SU-DHL-6 (cell line): ENCODE data around the gene MRTFB.

Experiments
- H2AFZ ChIP-seq: fragments of 200-600 bp; sonication (generic); 2 replicates; pipeline ENCODE4 v1.6.1; 2014; ENCODE audit warnings: low read depth, mild to moderate bottlenecking, moderate library complexity, mixed read lengths, antibody characterized with exemption, low read length; ENCODE audit not compliant: severe bottlenecking
- H3F3A ChIP-seq: fragments of 200-600 bp; shearing (Covaris generic); 2 replicates; pipeline ENCODE4 v1.6.0; 2016; ENCODE audit warnings: antibody characterized with exemption, mild to moderate bottlenecking; ENCODE audit not compliant: insufficient read depth
- H3K27ac ChIP-seq: fragments of 200-600 bp; sonication (generic); 2 replicates; pipeline ENCODE4 v1.5.1; 2016; ENCODE audit warnings: low read depth, mild to moderate bottlenecking, low read length, moderate library complexity, mixed read lengths
- H3K27me3 ChIP-seq: fragments of 200-600 bp; sonication (generic), shearing (Covaris generic); 2 replicates; pipeline ENCODE4 v1.6.0; 2014; ENCODE audit warnings: mild to moderate bottlenecking, low read length
- H3K36me3 ChIP-seq: fragments of 200-600 bp; sonication (generic); 2 replicates; pipeline ENCODE4 v1.6.1; 2014; ENCODE audit warnings: mild to moderate bottlenecking, low read length, mixed read lengths
- H3K4me2 ChIP-seq: fragments of 300-600, 200-600 bp; shearing (Covaris generic), sonication (generic); 2 replicates; pipeline ENCODE4 v1.6.0; 2014; ENCODE audit warnings: low read length, low read depth, mild to moderate bottlenecking; ENCODE audit not compliant: poor library complexity, severe bottlenecking
- H3K4me3 ChIP-seq: fragments of 200-600 bp; sonication (generic); 2 replicates; pipeline ENCODE4 v1.5.1; 2014; ENCODE audit warnings: antibody characterized with exemption, low read length, mild to moderate bottlenecking, mixed read lengths; ENCODE audit not compliant: insufficient read depth, poor library complexity, severe bottlenecking
- H3K79me2 ChIP-seq: fragments of 200-600 bp; sonication (generic); 2 replicates; pipeline ENCODE4 v1.6.1; 2014; ENCODE audit warnings: mild to moderate bottlenecking, low read length, moderate library complexity; ENCODE audit not compliant: insufficient read depth
- H3K9ac ChIP-seq: fragments of 200-600 bp; sonication (generic); 2 replicates; pipeline ENCODE4 v1.7.0; 2014; ENCODE audit warnings: mild to moderate bottlenecking, low read length
- H3K9me2 ChIP-seq: fragments of 200-600 bp; sonication (generic); replicated peaks from 2 replicates; pipeline ENCODE4 v1.6.1; 2014; ENCODE audit warnings: low read length; ENCODE audit not compliant: insufficient read depth
- H3K9me3 ChIP-seq: fragments of 200-600 bp; sonication (generic); 2 replicates; pipeline ENCODE4 v1.6.1; 2014; ENCODE audit warnings: low read length, mixed read lengths; ENCODE audit not compliant: insufficient read depth
- H4K20me1 ChIP-seq: fragments of 200-600 bp; sonication (generic); 2 replicates; pipeline ENCODE4 v1.6.1; 2014; ENCODE audit warnings: low read depth, mild to moderate bottlenecking, antibody characterized with exemption, low read length, moderate library complexity, mixed read lengths
- CTCF ChIP-seq: fragments of 200-600 bp; sonication (generic); IDR thresholded peaks from one replicate; pipeline ENCODE4 v1.5.1; 2017; ENCODE audit warnings: antibody characterized with exemption, mild to moderate bottlenecking, low read length, moderate library complexity; ENCODE audit not compliant: insufficient read depth, poor library complexity, severe bottlenecking
- EZH2phosphoT487 ChIP-seq: fragments of 200-600 bp; sonication (generic), shearing (Covaris generic); conservative IDR thresholded peaks from 2 replicates; pipeline ENCODE4 v1.6.1; 2018; ENCODE audit warnings: mild to moderate bottlenecking, antibody characterized with exemption, low read length, moderate library complexity, mixed read lengths

The MRTFB gene

GRCh38 chr16:14264327-14264943 lies 193.3 kb downstream of the MRTFB start:
- H3K79me2 ChIP-seq, result no peaks in the 10 kb centered on the region
- peaks cover 8% of the 10 kb centered on the region; the same call in 1 of the 2 replicates for H3K36me3 ChIP-seq
- no peaks in the 10 kb centered on the region for H4K20me1 ChIP-seq
- no peak overlapping the region for H3K4me2 ChIP-seq
- no peak overlapping the region for H3K27ac ChIP-seq
- H2AFZ ChIP-seq, result no peak overlapping the region
- H3K27me3 ChIP-seq, result no peaks in the 10 kb centered on the region
- no peaks in the 10 kb centered on the region for H3K9me3 ChIP-seq
- no peak overlapping the region for H3K4me3 ChIP-seq
- H3F3A ChIP-seq, result no peaks in the 10 kb centered on the region
- H3K9ac ChIP-seq, result no peak overlapping the region
- TF ChIP-seq EZH2phosphoT487, result no peak
- TF ChIP-seq CTCF, result no peak
- H3K9me2 ChIP-seq, result no peaks in the 10 kb centered on the region

- no peaks in the 10 kb centered on the region for H4K20me1 ChIP-seq
- H3K9ac ChIP-seq, result no peak overlapping the region
- H3K4me2 ChIP-seq, result no peak overlapping the region
- H3K36me3 ChIP-seq, result peaks cover 6% of the 10 kb centered on the region; the same call in 1 of the 2 replicates
- no peak overlapping the region for H3K4me3 ChIP-seq
- H3K9me2 ChIP-seq, result no peaks in the 10 kb centered on the region
- TF ChIP-seq EZH2phosphoT487 (no peak), CTCF (no peak)
- no peaks in the 10 kb centered on the region for H3F3A ChIP-seq
- H2AFZ ChIP-seq, result no peak overlapping the region
- no peak overlapping the region for H3K27ac ChIP-seq
- H3K79me2 ChIP-seq, result no peaks in the 10 kb centered on the region
- H3K27me3 ChIP-seq, result no peaks in the 10 kb centered on the region
- no peaks in the 10 kb centered on the region; the same call in 1 of the 2 replicates for H3K9me3 ChIP-seq
These were observed 197.0 kb downstream of the MRTFB start for GRCh38 chr16:14268073-14268472.

- no peaks in the 10 kb centered on the region for H3K36me3 ChIP-seq
- no peaks in the 10 kb centered on the region for H3K9me2 ChIP-seq
These were observed 204.8 kb downstream of the MRTFB start for GRCh38 chr16:14275934-14276333.

More at GRCh38 chr16:14275934-14276333, 204.8 kb downstream of the MRTFB start:
- no peak overlapping the region for H3K9ac ChIP-seq
- no peaks in the 10 kb centered on the region for H4K20me1 ChIP-seq
- no peaks in the 10 kb centered on the region for H3K79me2 ChIP-seq
- no peak overlapping the region for H3K27ac ChIP-seq
- H2AFZ ChIP-seq, result no peak overlapping the region
- H3K27me3 ChIP-seq, result no peaks in the 10 kb centered on the region
- no peak overlapping the region for H3K4me3 ChIP-seq
- TF ChIP-seq CTCF (no peak), EZH2phosphoT487 (no peak)
- H3K4me2 ChIP-seq, result no peak overlapping the region
- no peaks in the 10 kb centered on the region for H3K9me3 ChIP-seq
- H3F3A ChIP-seq, result no peaks in the 10 kb centered on the region
